Eye (tissue), 1 donor: ENCODE data around the gene DHX34.
"Not testable (repeated sequence)": the region's sequence is repeated elsewhere in the genome, so short reads cannot be mapped to it uniquely, and the experiment has no call there.

Source experiments
- DNase-seq: peaks from one replicate; pipeline ENCODE4 v3.0.0-alpha.2; 2015

The DHX34 gene

GRCh38 chr19:47391510-47392223 is 42.6 kb downstream of the DHX34 start:
- peak; percentile 87 for DNase-seq

GRCh38 chr19:47398707-47399597 is 49.8 kb downstream of the DHX34 start:
- no peak for DNase-seq

GRCh38 chr19:47402504-47402903 is 53.4 kb downstream of the DHX34 start:
- DNase-seq, result no peak

GRCh38 chr19:47404334-47405196 is 55.5 kb downstream of the DHX34 start:
- DNase-seq, result no peak

GRCh38 chr19:47405197-47405550 is 56.1 kb downstream of the DHX34 start:
- no peak for DNase-seq

- no peak for DNase-seq
Observed at GRCh38 chr19:47405854-47406417, 56.8 kb downstream of the DHX34 start.

- DNase-seq, result peak; percentile 63
Observed at GRCh38 chr19:47406711-47407416, 57.7 kb downstream of the DHX34 start.

GRCh38 chr19:47407417-47407774 is 58.3 kb downstream of the DHX34 start:
- no peak for DNase-seq

GRCh38 chr19:47408156-47408938 is 59.2 kb downstream of the DHX34 start:
- no peak for DNase-seq

- DNase-seq, result no peak
Observed at GRCh38 chr19:47411101-47411500, 62.0 kb downstream of the DHX34 start.

GRCh38 chr19:47411696-47412095 is 62.6 kb downstream of the DHX34 start:
- DNase-seq, result not testable (repeated sequence)

GRCh38 chr19:47413941-47414340 is 64.8 kb downstream of the DHX34 start:
- DNase-seq, result no peak

- DNase-seq, result no peak
Observed at GRCh38 chr19:47414469-47414868, 65.4 kb downstream of the DHX34 start.

- DNase-seq, result no peak
Observed at GRCh38 chr19:47415953-47416642, 67.0 kb downstream of the DHX34 start.

GRCh38 chr19:47416643-47416985 is 67.5 kb downstream of the DHX34 start:
- DNase-seq, result no peak

GRCh38 chr19:47417107-47417745 is 68.1 kb downstream of the DHX34 start:
- DNase-seq, result no peak

GRCh38 chr19:47417746-47418691 is 68.9 kb downstream of the DHX34 start:
- peak; percentile 43 for DNase-seq

GRCh38 chr19:47418692-47419029 is 69.5 kb downstream of the DHX34 start:
- peak; percentile 44 for DNase-seq
